Adipocyte (in vitro differentiated cells): ENCODE measurements around the gene IFNAR2.

ENCODE experiments used
- DNase-seq: peaks from one replicate; pipeline ENCODE4 v3.0.0-alpha.2; 2015; ENCODE audit warnings: low read depth
- H3K27me3 ChIP-seq: replicated peaks from 2 replicates; pipeline ENCODE4 v1.7.0; 2013; ENCODE audit warnings: mild to moderate bottlenecking, low read length, moderate library complexity; ENCODE audit not compliant: control insufficient read depth, insufficient read depth
- H3K36me3 ChIP-seq: 2 replicates; pipeline ENCODE4 v1.7.0; 2013; ENCODE audit warnings: low read length, mild to moderate bottlenecking, moderate library complexity; ENCODE audit not compliant: control insufficient read depth, insufficient read depth, severe bottlenecking
- H3K4me1 ChIP-seq: 2 replicates; pipeline ENCODE4 v1.7.0; 2013; ENCODE audit warnings: mild to moderate bottlenecking, low read length, moderate library complexity; ENCODE audit not compliant: control insufficient read depth, insufficient read depth
- H3K4me3 ChIP-seq: 2 replicates; pipeline ENCODE4 v1.7.0; 2013; ENCODE audit warnings: mild to moderate bottlenecking, low read length, moderate library complexity
- H3K9ac ChIP-seq: 2 replicates; pipeline ENCODE4 v1.7.0; 2013; ENCODE audit warnings: mild to moderate bottlenecking, low read length, moderate library complexity
- H3K9me3 ChIP-seq: 2 replicates; pipeline ENCODE4 v1.7.0; 2013; ENCODE audit warnings: mild to moderate bottlenecking, low read length, moderate library complexity; ENCODE audit not compliant: control insufficient read depth

The IFNAR2 gene

DNA sequence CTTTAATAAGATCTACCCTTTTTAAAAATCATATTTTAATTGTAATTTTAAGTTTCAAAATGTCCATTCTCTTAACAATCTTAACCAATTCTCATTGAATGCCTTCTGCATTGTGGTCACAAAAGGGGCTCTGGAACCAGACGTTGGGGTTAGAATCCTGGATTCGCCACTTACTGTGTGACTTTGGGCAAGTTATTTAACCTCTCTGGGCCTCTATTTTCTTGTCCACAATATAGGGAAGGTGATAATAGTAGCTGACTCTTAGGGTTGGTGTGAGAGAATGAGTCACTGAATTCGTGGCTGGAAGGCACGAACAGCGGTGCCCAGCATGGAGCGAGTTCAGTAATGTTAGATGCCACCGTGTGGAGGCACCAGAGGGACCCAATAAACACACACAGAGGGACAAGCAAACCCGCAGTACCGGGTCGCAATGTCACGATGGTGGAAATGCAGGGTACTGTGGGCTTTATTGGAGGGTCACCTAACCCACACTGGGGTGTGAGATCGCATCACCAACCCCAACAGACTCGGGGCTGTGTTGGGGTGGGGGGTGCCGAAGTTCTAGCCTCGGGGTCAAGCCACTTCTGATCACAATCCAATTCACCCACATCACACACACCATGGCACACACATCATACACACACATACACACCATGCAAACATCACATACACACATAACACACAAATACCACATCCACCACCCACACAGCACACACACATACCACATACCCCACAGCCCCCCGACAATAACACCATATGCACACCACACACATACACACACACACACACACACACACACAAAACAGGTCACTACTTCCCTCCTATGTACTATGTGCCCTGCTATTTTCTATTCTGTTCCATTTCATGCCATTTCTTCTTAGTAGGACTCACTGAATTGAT, 27.0 kb upstream of the IFNAR2 start:
- Histone ChIP-seq H3K36me3 (no peaks in the 10 kb centered on the region), H3K9ac (no peak overlapping the region), H3K4me3 (no peak overlapping the region), H3K27me3 (no peaks in the 10 kb centered on the region), H3K9me3 (no peaks in the 10 kb centered on the region), H3K4me1 (peaks cover 36% of the 10 kb centered on the region)
- DNase-seq, result no peak

DNA sequence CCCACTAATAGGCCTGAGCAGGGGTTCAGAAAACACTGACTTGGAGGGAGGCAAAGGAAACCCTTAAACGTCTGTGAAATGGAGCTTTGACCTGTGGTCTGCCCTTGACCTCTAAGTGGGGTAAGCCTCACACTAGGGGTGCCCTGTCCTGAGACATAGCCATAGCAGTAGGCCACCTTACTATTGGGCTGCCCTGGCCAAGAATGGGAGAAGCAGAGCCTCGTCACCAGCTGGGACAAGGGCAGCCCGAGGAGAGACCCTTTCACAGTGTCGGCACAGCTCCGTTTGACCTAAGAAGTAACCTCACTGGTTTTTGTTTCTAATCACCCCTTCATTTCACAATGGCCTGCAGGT, 26.4 kb upstream of the IFNAR2 start:
- no peak overlapping the region for H3K4me3 ChIP-seq
- H3K36me3 ChIP-seq, result no peaks in the 10 kb centered on the region
- no peaks in the 10 kb centered on the region for H3K27me3 ChIP-seq
- H3K9ac ChIP-seq, result no peak overlapping the region
- no peak for DNase-seq
- H3K4me1 ChIP-seq, result peaks cover 29% of the 10 kb centered on the region
- H3K9me3 ChIP-seq, result peaks cover 3% of the 10 kb centered on the region

DNA sequence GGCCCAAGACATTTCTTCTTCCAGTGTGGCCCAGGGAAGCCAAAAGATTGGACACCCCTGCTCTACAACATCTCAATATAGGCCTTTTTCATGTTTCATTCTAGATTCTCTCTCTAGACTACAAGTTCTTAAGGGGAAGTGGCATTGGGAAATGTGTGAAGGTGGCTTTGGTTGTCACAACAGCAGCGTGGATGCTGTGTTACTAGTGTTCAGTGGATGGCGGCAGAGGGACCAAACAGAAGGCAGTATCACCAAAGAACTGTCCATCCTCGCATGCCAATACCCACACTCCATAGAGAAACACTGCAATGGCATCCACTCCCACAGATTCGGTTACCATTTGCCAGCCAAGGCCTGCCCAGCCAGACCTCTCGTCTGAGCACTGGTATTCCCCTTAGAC, 24.3 kb upstream of the IFNAR2 start:
- no peak overlapping the region for H3K9ac ChIP-seq
- H3K4me1 ChIP-seq, result peaks cover 11% of the 10 kb centered on the region
- H3K36me3 ChIP-seq, result no peaks in the 10 kb centered on the region
- no peaks in the 10 kb centered on the region for H3K27me3 ChIP-seq
- no peak for DNase-seq
- H3K4me3 ChIP-seq, result no peak overlapping the region
- peaks cover 8% of the 10 kb centered on the region for H3K9me3 ChIP-seq

DNA sequence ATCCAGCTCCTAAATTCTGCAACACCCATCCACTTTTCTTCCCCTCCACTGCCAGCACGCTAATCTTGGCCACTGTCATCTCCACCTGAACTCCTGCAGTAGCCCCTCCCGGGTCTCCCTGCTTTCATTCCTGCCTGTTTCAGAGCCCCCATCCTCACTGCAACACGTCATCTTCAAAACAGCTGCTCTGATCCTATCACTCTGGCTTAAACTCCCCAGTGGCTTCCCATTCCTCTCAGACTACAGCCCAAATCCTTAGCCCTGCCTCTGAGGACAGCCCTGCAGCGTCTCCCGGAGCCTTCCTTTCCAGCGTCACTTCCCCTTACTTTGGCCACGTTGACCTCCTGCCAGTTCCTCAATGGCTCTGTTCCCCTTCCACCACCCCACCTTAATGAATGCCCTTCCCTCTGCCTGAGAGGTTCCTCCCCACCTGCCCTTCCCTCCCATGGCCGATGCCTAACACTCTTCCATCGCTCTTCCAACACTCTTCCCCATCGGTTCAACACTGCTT, 22.9 kb upstream of the IFNAR2 start:
- Histone ChIP-seq H3K36me3 (no peaks in the 10 kb centered on the region), H3K9ac (no peak overlapping the region), H3K4me3 (no peak overlapping the region), H3K27me3 (no peaks in the 10 kb centered on the region), H3K4me1 (peaks cover 14% of the 10 kb centered on the region), H3K9me3 (peaks cover 8% of the 10 kb centered on the region)
- DNase-seq, result no peak

DNA sequence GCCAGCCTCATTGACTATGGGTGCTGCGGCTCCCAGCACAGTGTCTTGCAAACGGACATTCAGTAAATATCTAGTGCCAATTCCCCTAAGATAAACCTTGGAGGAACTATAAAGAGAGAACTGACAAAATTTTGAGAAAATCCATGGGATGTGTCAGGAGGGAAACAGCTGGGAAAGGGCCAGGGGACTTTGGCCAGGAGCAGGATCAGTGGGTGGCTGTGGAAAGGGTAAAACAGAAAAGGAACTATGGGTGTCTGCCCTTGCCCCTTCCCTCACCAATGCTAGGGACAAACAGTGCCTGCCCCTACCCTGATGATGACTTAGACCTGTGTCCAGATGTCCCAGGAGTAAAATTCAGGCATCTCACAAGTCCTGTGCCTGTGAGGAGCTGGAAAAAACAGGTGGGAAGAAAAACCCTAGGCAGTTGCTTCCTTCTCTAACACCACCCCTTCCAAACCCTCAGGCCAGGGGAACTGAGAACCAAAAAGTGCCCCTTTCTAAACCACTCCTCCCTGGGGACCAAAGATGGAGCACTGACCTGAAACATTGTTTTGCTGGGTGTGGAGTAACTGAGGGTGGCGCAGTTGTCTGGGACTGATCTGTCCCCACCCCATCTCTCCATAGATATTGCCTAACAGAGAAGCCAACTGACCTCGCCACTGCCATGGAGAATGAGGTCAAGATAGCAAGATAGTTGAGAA, 22.1 kb upstream of the IFNAR2 start:
- H3K4me3 ChIP-seq, result no peak overlapping the region
- H3K27me3 ChIP-seq, result no peaks in the 10 kb centered on the region
- H3K36me3 ChIP-seq, result no peaks in the 10 kb centered on the region
- peaks cover 8% of the 10 kb centered on the region for H3K9me3 ChIP-seq
- H3K4me1 ChIP-seq, result peaks cover 21% of the 10 kb centered on the region
- DNase-seq, result no peak
- H3K9ac ChIP-seq, result no peak overlapping the region

DNA sequence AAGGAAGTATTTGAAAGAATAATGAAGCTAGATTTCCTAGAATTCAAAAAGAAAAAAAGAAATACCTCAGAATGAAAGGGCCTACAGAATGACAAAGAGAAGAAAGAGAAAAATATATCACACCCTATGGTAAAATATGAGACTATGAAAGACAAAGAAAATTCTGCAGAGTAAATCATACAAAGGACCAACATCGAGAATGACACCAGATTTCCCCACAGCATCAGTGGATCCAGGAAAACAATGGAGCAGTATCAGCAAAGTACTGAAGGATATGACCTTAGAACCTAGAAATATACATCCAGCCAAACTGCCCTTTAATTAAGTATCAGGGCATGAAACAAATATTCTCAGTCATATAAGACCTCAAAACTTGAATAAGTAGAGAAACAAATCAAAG, 21.2 kb upstream of the IFNAR2 start:
- H3K4me3 ChIP-seq, result no peak overlapping the region
- no peak for DNase-seq
- peaks cover 18% of the 10 kb centered on the region for H3K4me1 ChIP-seq
- H3K27me3 ChIP-seq, result no peaks in the 10 kb centered on the region
- H3K9ac ChIP-seq, result no peak overlapping the region
- H3K36me3 ChIP-seq, result no peaks in the 10 kb centered on the region
- H3K9me3 ChIP-seq, result peaks cover 8% of the 10 kb centered on the region

DNA sequence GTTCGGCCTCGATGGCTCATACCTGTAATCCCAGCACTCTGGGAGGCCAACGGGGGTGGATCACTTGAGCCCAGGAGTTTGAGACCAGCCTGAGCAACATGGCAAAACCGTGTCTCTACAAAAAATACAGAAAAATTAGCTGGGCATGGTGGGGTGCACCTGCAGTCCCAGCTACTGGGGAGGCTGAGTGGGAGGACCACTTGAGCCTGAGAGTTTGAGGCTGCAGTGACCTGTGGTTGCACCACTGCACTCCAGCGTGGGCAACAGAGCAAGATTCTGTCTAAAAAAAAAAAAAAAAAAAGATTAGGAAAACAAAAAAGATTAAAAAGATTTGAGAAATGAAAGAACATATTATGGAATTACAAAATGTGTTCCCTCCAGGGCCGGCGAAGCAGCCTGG, 18.4 kb upstream of the IFNAR2 start:
- H3K27me3 ChIP-seq, result no peaks in the 10 kb centered on the region
- peaks cover 8% of the 10 kb centered on the region for H3K9me3 ChIP-seq
- peaks cover 29% of the 10 kb centered on the region for H3K4me1 ChIP-seq
- H3K4me3 ChIP-seq, result no peak overlapping the region
- H3K9ac ChIP-seq, result no peak overlapping the region
- DNase-seq, result no peak
- no peaks in the 10 kb centered on the region for H3K36me3 ChIP-seq

DNA sequence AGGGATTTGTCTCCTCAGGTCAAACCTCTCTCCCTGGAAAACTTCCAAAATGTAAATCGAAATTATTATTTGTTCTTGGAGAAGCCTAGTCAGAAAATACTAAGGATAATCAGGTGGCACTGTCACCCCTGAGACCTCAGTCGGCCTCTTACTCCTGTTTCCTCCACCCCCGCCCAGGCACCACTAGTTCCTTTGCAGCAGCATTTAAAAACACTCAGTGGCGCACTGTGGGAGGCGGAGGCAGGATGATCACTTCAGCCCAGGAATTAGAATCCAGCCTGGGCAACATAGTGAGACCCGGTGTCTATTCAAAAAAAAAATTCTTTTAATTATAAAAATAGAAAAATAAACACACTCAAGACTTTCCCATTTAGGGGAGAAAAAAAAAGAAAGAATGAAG, 18.0 kb upstream of the IFNAR2 start:
- Histone ChIP-seq H3K27me3 (no peaks in the 10 kb centered on the region), H3K9me3 (peaks cover 8% of the 10 kb centered on the region), H3K9ac (no peak overlapping the region), H3K4me1 (peaks cover 33% of the 10 kb centered on the region), H3K4me3 (peak overlapping the region; percentile 10), H3K36me3 (no peaks in the 10 kb centered on the region)
- DNase-seq, result no peak

DNA sequence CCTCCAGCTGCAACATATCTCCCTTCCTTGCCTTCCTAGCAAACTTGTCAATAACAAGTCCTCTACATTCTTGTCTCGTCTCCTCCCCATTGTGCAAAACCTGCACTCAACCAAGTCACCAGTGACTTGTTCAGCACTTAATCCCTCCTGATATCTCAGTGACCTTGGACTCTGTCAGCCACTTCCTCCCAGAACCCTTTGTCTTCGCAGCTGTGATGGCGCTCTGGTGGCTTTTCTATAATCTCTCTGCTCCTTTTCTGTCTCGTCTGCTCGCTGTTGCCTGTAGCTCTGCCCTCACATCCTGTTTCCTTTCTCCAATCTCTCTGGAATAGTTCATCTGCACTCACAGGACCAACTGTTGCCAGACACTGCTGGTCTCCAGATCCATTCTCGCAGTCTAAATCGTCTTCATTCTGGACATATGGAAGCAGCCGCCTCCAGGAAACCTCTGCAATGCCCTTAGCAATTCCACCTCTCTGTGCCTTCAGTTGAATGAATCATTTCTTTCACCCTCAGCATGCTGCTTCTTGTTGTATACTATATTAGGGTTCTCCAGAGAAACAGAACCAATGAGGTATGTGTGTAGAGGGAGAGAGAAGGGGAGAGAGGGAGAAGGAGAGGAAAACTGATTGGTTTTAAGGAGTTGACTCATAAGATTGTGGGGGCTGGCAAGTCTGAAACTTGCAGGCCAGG, 17.4 kb upstream of the IFNAR2 start:
- H3K4me3 ChIP-seq, result peak overlapping the region; percentile 10
- peak; percentile 25 for DNase-seq
- no peaks in the 10 kb centered on the region for H3K36me3 ChIP-seq
- H3K9ac ChIP-seq, result peak overlapping the region; percentile 39
- H3K27me3 ChIP-seq, result no peaks in the 10 kb centered on the region
- peaks cover 8% of the 10 kb centered on the region for H3K9me3 ChIP-seq
- H3K4me1 ChIP-seq, result peaks cover 33% of the 10 kb centered on the region

DNA sequence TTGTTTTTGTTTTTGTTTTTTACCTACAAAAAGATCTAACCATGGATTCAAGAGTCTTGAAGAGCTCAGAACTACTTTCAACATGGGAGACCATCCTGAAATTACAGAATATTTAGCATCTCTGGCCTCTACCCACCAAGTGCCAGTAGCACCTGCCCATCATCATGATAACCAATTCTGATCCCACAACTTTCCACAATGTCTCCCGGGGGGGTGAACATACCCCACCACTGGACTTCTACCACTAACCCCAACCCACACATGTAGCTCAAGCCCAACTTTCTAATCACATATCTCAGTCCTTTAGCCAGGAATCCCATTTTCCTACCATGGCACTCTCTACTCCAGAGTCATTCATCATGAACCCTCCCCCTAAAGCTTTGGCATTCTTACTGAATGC, 15.7 kb upstream of the IFNAR2 start:
- H3K4me1 ChIP-seq, result peaks cover 33% of the 10 kb centered on the region
- H3K36me3 ChIP-seq, result no peaks in the 10 kb centered on the region
- H3K9me3 ChIP-seq, result no peaks in the 10 kb centered on the region
- H3K4me3 ChIP-seq, result no peak overlapping the region
- no peak overlapping the region for H3K9ac ChIP-seq
- H3K27me3 ChIP-seq, result no peaks in the 10 kb centered on the region
- no peak for DNase-seq

DNA sequence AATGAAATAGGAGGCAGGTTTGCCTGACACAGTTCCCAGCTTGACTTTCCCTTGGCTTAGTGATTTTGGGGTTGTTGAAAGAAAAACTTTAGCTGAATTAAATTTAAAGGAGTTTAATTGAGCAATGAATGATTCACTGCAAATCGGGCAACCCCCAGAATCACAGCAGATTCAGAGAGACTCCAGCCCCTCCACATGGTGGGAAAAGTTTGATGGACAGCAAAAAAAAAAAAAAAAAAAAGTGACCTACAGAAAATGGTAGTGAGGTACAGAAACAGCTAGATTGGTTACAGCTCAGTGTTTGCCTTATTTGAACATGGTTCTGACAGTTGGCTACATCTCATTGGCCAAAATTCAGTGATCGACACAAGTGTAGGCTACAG, 12.6 kb upstream of the IFNAR2 start:
- H3K9ac ChIP-seq, result no peak overlapping the region
- H3K9me3 ChIP-seq, result no peaks in the 10 kb centered on the region
- peaks cover 27% of the 10 kb centered on the region for H3K4me1 ChIP-seq
- no peaks in the 10 kb centered on the region for H3K36me3 ChIP-seq
- no peak for DNase-seq
- H3K4me3 ChIP-seq, result no peak overlapping the region
- no peaks in the 10 kb centered on the region for H3K27me3 ChIP-seq
